GM19035 (cell line): ENCODE measurements around the gene ADAMTS2.

Experiments
- ATAC-seq: cut with Tn5 transposase; IDR thresholded peaks from one replicate; pipeline ENCODE4 v1.9.1; 2021; ENCODE audit not compliant: unreplicated experiment

Gene ADAMTS2

GRCh38 chr5:179166171-179166885, 178.9 kb downstream of the ADAMTS2 start:
- ATAC-seq = no peak

DNA sequence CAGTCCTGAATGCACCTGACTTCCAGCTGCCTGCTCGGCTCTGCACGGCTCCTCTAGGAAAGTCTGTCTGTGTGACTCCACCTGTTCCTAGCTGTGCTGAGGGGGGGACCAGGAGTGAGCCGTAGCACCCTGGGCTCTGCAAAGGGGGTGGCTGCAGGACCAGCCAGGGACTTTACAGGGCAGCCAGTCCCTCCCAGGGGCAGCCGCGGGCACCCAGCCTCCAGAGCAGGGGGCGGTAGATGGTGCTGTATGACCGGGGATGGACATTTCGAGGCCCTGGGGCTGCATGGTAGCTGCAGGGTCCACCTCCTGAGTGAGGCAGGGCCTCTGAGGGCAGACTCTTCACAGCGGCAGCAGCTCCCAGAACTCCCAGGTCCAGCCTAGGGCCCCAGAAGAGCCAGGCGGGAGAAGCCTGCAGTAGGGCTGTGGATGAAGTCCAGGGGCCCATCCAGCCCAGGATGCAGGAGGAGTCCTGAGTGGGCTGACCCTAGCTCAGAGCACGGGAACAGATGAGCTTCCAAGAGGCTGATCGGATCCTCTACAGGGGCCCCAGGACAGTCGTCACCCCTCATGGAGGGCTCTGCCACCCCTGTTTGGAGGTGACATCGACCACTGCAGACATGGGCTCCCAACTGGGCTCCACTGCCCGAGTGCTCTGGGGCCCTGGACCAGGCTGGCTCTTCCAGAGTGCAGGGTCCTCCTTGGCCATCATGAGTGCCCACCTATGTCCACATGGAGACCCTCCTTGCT, 179.7 kb downstream of the ADAMTS2 start:
- ATAC-seq = no peak

GRCh38 chr5:179164331-179165311, 180.6 kb downstream of the ADAMTS2 start:
- ATAC-seq = no peak

GRCh38 chr5:179163236-179164155, 181.8 kb downstream of the ADAMTS2 start:
- no peak for ATAC-seq

DNA sequence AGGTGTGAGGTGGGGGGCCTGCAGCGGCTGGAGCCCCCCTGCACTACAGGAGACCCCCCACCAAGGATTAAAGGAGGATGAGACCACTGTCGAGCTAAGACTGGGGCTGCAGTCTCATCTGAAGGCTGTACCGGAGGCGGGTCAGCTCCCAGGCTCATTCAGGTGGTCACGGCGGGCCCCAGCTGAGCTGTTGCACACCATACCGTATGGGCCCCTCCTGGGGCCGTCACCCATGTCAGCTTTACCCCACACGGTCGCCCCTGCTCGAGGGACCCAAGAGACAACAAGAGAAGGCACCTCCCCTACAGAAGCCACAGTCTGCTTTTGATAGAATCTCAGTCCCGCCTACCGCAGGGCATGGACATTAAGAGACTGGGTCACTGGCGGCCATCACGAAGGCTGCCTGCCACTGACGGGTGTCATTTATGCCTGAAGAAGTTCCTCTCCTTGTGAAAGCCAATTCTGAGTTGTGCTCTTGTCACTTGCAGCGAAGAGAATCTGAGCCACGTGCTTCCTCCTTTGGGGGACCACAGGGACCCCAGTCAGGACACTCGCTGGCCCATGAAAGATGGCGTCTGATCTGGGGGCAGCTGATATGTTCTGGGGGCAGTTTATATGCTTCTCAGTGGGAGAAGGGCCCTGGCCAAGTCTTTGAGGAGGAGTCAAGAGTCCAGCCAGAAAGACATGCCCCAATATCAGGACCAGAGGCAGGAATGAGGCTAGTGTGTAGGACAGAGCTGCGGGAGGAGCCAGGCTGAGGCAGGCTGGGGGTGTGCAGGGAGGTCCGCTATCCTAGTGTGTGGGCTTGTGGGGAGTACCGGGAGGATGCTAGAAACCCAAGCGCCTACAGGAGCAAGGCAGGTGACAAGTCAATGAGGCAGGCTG, 182.7 kb downstream of the ADAMTS2 start:
- no peak for ATAC-seq

DNA sequence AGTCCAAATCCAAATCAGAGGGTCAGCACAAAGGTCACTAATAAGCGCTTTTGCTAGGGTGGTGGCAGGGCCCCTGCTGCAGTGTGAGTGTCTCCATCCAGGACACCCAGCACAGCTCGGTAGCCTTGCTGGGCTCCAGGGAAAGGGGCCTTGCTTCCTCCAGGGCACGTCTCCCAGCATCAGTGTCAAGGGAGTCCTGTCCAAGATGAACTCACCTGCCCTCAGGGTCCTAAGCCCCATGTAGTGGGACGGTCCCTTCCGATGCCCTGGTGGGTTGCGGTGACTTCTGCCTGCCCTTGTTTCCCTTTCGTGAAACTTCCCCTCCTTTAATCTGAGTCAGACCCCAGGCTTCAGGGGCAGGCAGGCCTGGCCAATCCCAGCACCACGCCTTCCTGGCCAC, 183.4 kb downstream of the ADAMTS2 start:
- ATAC-seq = no peak

- no peak for ATAC-seq
Observed at GRCh38 chr5:179160584-179160983, 184.7 kb downstream of the ADAMTS2 start.

- no peak for ATAC-seq
Observed at GRCh38 chr5:179158556-179158955, 186.7 kb downstream of the ADAMTS2 start.

- ATAC-seq = no peak
Observed at GRCh38 chr5:179154991-179155955, 190.0 kb downstream of the ADAMTS2 start.

DNA sequence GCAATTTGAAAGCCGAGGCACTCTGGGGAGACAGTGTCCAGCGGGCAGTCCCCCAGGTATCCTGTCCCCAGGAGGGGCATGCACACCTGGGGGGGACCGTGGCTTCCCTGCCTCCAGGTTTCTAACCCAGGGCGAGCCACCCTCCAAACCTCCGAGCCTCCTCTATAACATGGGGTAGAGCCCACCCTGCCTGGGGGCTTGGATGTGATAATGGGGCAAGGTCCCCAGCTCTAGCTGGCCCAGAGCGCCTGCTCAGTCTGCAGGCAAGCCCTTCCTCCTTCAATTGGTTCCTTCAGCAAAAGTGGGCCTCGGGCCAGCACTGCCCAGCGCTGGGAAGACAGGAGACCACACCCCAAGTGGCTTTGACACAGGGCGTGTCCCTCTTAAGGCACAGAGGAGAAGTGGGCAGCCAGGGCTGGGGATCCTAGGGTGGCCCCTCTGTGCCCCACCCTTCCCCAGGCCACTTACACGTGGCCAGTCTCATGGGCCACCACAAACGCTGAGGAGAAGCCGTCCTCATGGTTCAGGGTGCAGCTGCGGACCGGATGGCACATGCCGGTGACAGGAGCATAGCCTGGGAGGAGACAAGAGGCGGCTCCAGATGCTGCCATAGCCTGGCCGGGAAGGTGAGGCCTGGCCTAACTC, 190.8 kb downstream of the ADAMTS2 start:
- ATAC-seq = no peak

GRCh38 chr5:179153921-179154345, 191.3 kb downstream of the ADAMTS2 start:
- no peak for ATAC-seq

GRCh38 chr5:179153341-179153901, 191.8 kb downstream of the ADAMTS2 start:
- ATAC-seq = no peak

- no peak for ATAC-seq
Observed at GRCh38 chr5:179152941-179153340, 192.3 kb downstream of the ADAMTS2 start.

GRCh38 chr5:179152144-179152895, 192.9 kb downstream of the ADAMTS2 start:
- ATAC-seq = no peak

DNA sequence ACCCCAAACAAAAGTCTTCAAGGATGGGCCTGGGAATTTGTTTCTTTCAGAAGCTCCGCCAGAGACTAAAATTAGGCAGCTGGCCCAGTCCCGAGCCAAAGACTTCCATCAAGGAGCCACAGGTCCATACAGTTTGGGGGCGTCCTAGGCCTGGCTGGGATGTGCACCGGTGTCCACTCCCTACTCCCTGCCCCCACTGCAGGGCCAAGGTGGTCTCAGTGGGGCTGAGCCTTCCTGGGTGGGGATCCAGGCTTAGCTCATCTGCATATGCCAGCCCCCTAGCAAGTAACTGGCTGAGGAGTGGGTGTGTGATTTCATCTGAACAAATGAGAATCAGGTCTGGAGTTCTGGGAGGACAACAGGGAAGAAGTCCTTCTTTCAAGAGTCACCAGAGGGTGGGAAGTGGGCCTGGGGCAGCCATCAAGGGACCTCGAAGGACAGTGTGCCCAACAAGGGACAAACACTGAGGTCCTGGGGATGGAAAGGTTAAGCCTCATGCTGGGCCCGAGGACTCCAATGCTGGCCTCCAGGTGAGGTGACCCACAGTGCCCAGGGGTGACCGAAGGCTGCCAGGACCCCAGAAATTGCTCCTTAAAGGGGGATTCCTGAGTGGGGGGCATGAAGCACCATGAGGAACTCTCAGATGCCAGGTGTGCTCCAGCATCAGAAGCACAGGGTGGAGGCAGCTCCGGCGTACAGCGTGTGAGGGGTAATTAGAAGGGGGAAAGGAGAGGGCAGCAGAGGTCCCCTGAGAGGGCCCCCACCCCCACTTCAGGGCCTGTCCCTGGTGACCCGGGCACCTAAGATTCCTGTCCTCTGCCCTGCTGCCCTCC, 193.8 kb downstream of the ADAMTS2 start:
- ATAC-seq = no peak

GRCh38 chr5:179150011-179150410, 195.2 kb downstream of the ADAMTS2 start:
- no peak for ATAC-seq
